Smooth muscle cell (in vitro differentiated cells): ENCODE results near the gene AIP. TPM values are rescaled to one million over a fixed set of nuclear protein-coding genes. Genes with fewer than 3 reads are reported as not detected.

Source experiments
- DNase-seq: peaks from one replicate; lab custom pipeline; 2025; ENCODE audit not compliant: unreplicated experiment; lab: John Stamatoyannopoulos, UW
- H2AFZ ChIP-seq: fragments of 200-600 bp; sonication (generic); 2 replicates; pipeline ENCODE4 v1.6.0; 2016; ENCODE audit warnings: antibody characterized with exemption, low read depth, mild to moderate bottlenecking
- H3F3A ChIP-seq: fragments of 200-600 bp; sonication (generic); 2 replicates; pipeline ENCODE4 v1.6.0; 2017; ENCODE audit warnings: antibody characterized with exemption, low read depth
- H3K27ac ChIP-seq: fragments of 200-600 bp; sonication (generic); 2 replicates; pipeline ENCODE4 v1.5.1; 2016; ENCODE audit warnings: low read depth, mild to moderate bottlenecking
- H3K27me3 ChIP-seq: fragments of 200-600 bp; sonication (generic); 2 replicates; pipeline ENCODE4 v1.6.1; 2016; ENCODE audit warnings: low read depth, mild to moderate bottlenecking
- H3K36me3 ChIP-seq: fragments of 200-600 bp; sonication (generic); 2 replicates; pipeline ENCODE4 v1.5.1; 2016; ENCODE audit warnings: low read depth
- H3K4me1 ChIP-seq: fragments of 200-600 bp; sonication (generic); 2 replicates; pipeline ENCODE4 v1.5.1; 2016; ENCODE audit warnings: low read depth
- H3K4me2 ChIP-seq: fragments of 200-600 bp; sonication (generic); 2 replicates; pipeline ENCODE4 v1.6.0; 2016; ENCODE audit warnings: mild to moderate bottlenecking
- H3K4me3 ChIP-seq: fragments of 200-600 bp; sonication (generic); 2 replicates; pipeline ENCODE4 v1.5.1; 2016; ENCODE audit warnings: mild to moderate bottlenecking
- H3K79me2 ChIP-seq: fragments of 200-600 bp; sonication (generic); 2 replicates; pipeline ENCODE4 v1.6.0; 2016; ENCODE audit warnings: low read depth, mild to moderate bottlenecking
- H3K9ac ChIP-seq: fragments of 200-600 bp; sonication (generic); 2 replicates; pipeline ENCODE4 v1.6.0; 2016; ENCODE audit warnings: low read depth
- H3K9me3 ChIP-seq: fragments of 200-600 bp; sonication (generic); replicated peaks from 2 replicates; pipeline ENCODE4 v1.5.1; 2016; ENCODE audit warnings: low read depth
- H4K20me1 ChIP-seq: fragments of 200-600 bp; sonication (generic); 2 replicates; pipeline ENCODE4 v1.6.0; 2016; ENCODE audit warnings: low read depth
- CTCF ChIP-seq: fragments of 200-600 bp; sonication (generic); IDR thresholded peaks from 2 replicates; pipeline ENCODE4 v1.5.1; 2017; ENCODE audit warnings: borderline replicate concordance, mild to moderate bottlenecking, antibody characterized with exemption; ENCODE audit not compliant: insufficient read depth, poor library complexity, severe bottlenecking
- WGBS: methylation state at CpG from one replicate; pipeline ENCODE4 v1.1.7; 2016; ENCODE audit warnings: low lambda C conversion rate; 5-methylcytosine and 5-hydroxymethylcytosine counted together
- polyA plus RNA-seq: library from polyadenylated mRNA; unstranded; fragments of >200 nt; fragmentation: Nextera tagmentation; extraction: Ambion mirVana; gene quantifications from 2 replicates; pipeline ENCODE4 v1.2.1, GENCODE V29; 2016
- total RNA-seq: library from RNA; depleted of rRNA; stranded (reverse); fragments of >200 nt; gene quantifications from 2 replicates; pipeline ENCODE4 v1.2.3, GENCODE V29; 2014

The AIP gene
- total and polyA plus RNA-seq, 2 experiments from 2014 or later, result 36.8 to 61.5 TPM

- no peaks in the 10 kb centered on the region for H3K4me1 ChIP-seq
- H3K27ac ChIP-seq, result no peak overlapping the region
- H2AFZ ChIP-seq, result no peak overlapping the region
- TF ChIP-seq CTCF, result no peak
- no peaks in the 10 kb centered on the region for H3F3A ChIP-seq
- no peak for DNase-seq
- no peak overlapping the region for H3K4me3 ChIP-seq
- H4K20me1 ChIP-seq, result no peaks in the 10 kb centered on the region
- 95% methylated on average over 28 of the region's 28 CpGs for WGBS
- H3K4me2 ChIP-seq, result no peak overlapping the region
- H3K27me3 ChIP-seq, result no peaks in the 10 kb centered on the region
- no peaks in the 10 kb centered on the region for H3K9me3 ChIP-seq
- no peaks in the 10 kb centered on the region for H3K36me3 ChIP-seq
- peaks cover 5% of the 10 kb centered on the region for H3K79me2 ChIP-seq
- no peak overlapping the region for H3K9ac ChIP-seq
These were observed 41.0 kb upstream of the AIP start for GRCh38 chr11:67441731-67442351.

- Histone ChIP-seq H3K79me2 (peaks cover 5% of the 10 kb centered on the region), H3K36me3 (no peaks in the 10 kb centered on the region), H3K27ac (peak overlapping the region; percentile 66), H3K9ac (peak overlapping the region; percentile 93), H3K4me1 (no peaks in the 10 kb centered on the region), H3K27me3 (no peaks in the 10 kb centered on the region), H3K4me3 (peak overlapping the region; percentile 76), H3F3A (no peaks in the 10 kb centered on the region), H3K4me2 (peak overlapping the region; percentile 100), H2AFZ (no peak overlapping the region), H3K9me3 (no peaks in the 10 kb centered on the region), H4K20me1 (no peaks in the 10 kb centered on the region)
- no peak for TF ChIP-seq CTCF
- DNase-seq, result no peak
- WGBS, result 54% methylated on average over 31 of the region's 45 CpGs
These were observed 40.1 kb upstream of the AIP start for GRCh38 chr11:67442504-67443404.

GRCh38 chr11:67445515-67445914 lies 37.3 kb upstream of the AIP start:
- Histone ChIP-seq H3K4me2 (no peak overlapping the region), H3K9ac (no peak overlapping the region), H3K27ac (no peak overlapping the region), H3K27me3 (no peaks in the 10 kb centered on the region), H3K36me3 (no peaks in the 10 kb centered on the region), H3K4me1 (no peaks in the 10 kb centered on the region), H2AFZ (no peak overlapping the region), H3K4me3 (no peak overlapping the region), H4K20me1 (no peaks in the 10 kb centered on the region), H3K79me2 (peaks cover 5% of the 10 kb centered on the region), H3F3A (no peaks in the 10 kb centered on the region), H3K9me3 (no peaks in the 10 kb centered on the region)
- DNase-seq, result no peak
- TF ChIP-seq CTCF, result no peak
- WGBS, result 83% methylated on average over 5 of the region's 5 CpGs
